Cardiac fibroblast (primary cell): ENCODE measurements around the gene PAN2.

Source experiments
- DNase-seq, 2 donors: peaks; one replicate each; pipeline versions ENCODE4 v3.0.0 to v3.0.0-alpha.2; 2010; ENCODE audit warnings: low read depth in 2 of 2
- H3K4me3 ChIP-seq, 2 donors: replicated peaks in 1 of 2; 1 replicate in 1 of 2; 2 replicates in 1 of 2; pipeline ENCODE4 v1.5.1; 2011; ENCODE audit warnings: low read depth in 2 of 2, low read length in 2 of 2, mild to moderate bottlenecking in 2 of 2, moderate library complexity in 1 of 2
- TF ChIP-seq, protein P1 (sequence below): IDR thresholded peaks from one replicate; pipeline ENCODE4 v1.5.1; 2011; ENCODE audit warnings: low read depth, mild to moderate bottlenecking, low read length, inconsistent platforms

Gene PAN2

GRCh38 chr12:56307221-56307965 is 26.4 kb downstream of the PAN2 start:
- TF ChIP-seq, protein P1, sequence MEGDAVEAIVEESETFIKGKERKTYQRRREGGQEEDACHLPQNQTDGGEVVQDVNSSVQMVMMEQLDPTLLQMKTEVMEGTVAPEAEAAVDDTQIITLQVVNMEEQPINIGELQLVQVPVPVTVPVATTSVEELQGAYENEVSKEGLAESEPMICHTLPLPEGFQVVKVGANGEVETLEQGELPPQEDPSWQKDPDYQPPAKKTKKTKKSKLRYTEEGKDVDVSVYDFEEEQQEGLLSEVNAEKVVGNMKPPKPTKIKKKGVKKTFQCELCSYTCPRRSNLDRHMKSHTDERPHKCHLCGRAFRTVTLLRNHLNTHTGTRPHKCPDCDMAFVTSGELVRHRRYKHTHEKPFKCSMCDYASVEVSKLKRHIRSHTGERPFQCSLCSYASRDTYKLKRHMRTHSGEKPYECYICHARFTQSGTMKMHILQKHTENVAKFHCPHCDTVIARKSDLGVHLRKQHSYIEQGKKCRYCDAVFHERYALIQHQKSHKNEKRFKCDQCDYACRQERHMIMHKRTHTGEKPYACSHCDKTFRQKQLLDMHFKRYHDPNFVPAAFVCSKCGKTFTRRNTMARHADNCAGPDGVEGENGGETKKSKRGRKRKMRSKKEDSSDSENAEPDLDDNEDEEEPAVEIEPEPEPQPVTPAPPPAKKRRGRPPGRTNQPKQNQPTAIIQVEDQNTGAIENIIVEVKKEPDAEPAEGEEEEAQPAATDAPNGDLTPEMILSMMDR, result no peak
- DNase-seq, result no peak
- no peak overlapping the region for H3K4me3 ChIP-seq

- TF ChIP-seq, protein P1, result no peak
- no peak for DNase-seq
- no peak overlapping the region for H3K4me3 ChIP-seq
Measured at GRCh38 chr12:56304872-56305590, 28.8 kb downstream of the PAN2 start.

DNA sequence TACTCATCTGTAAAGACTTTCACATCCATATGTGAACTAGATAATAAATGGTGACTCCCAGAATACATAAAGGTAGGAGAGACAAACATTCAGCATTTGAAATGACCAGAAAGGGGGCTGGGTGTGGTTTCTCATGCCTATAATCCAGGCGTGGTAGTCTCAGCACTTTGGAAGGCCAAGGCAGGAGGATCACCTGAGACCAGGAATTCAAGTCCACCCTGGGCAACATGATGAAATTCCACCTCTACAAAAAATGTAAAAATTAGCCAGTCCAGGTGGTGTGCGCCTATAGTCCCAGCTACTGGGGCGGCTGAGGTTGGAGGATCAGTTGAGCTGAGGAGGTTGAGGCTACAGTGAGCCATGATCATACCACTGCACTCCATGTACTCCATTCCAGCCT is 29.5 kb downstream of the PAN2 start:
- TF ChIP-seq, protein P1, result no peak
- no peak overlapping the region for H3K4me3 ChIP-seq
- DNase-seq, result no peak

DNA sequence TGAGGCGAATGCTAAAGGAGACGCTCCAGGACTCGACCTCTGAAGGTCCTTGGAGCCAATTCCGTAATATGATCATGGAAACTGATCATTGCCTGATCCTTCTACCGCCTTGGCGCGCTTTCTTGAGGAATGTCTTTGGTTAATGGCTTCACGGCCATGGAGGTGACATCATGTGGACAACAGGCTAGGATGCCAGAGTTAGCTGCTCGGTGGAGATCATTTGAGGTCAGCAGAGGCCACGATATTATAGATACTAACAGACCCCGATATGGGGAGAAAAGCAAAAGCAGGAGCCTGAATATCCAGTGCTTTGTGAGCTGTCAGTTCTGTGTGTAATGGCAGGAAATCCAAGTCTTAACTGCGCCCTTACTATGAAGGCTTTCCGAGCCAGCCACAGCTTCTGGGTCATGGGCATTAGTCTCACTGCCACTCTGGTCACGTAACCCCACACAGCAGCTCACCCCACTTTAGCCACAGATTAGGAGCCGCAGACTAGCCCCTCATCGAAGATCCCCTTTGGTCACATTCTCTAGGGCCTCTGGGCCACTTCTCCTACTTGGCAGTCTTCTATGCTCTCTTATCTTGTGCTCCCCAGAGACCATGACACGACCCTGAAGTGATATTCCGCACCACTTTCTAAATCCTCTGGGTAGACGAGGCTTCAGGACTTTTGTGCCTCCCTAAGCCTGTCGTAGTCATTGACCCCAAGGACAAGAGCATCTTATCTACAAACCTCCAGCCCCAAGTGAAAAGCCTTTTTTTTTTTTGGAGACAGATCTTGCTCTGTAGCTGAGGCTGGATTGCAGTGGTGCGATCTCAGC is 32.9 kb downstream of the PAN2 start:
- TF ChIP-seq, protein P1, result no peak
- DNase-seq, result peak in 1 of 2 donors; percentile 6
- peak overlapping the region; percentile 73 to 89 for H3K4me3 ChIP-seq

DNA sequence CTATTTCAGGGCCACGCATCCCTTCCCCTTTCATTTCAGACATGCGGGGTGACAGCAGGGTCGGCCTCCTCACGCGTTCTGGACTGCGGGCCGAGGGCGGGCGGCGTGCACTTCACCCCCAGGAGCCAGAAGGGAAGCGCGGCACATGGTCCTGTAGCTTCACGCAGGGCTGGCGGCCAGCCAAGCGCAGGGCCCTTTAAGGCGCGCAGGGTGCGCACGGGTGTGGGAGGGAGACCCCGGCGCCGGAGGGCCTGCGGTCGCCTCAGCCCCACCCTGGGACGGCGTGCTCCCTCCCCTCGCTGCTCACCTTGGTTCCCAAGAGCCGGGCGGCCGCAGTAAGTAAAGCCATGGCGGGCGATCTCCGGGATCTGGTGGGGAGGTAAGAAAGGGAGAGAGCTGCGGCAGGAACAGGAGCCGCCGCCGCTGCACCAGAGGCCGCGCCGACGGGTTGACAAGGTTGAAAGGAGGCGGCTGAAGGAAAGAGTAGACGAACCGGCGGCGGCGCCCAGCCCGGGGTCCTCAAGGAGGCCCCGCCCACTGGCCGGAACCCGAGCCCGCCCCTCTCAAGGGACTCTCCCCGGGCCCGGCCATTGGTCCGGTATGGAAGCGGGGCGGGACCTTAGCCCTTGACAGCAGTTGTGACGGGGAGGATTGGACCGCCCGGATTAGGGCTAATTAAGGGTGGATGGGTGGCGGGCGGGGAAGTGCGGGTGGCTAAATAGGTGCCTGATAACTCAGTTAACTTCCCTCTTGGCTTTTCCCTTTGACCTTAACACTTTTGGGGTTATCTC is 33.8 kb downstream of the PAN2 start, which contains the start of gene CS:
TSS of gene CS (minus strand) at position 478 of the 791 bp plus-strand sequence. CDS start at position 349, 129 bp downstream.
- TF ChIP-seq, protein P1, result no peak
- peak; percentile 98 for DNase-seq
- H3K4me3 ChIP-seq, result peak within 1 kb of the TSS; percentile 73 to 89
